PFSK-1 (cell line): Measurements from ENCODE around the gene NDUFC2.
A peak's percentile ranks its signal among the peaks of the same experiment; 100 is the strongest.

ENCODE experiments used
- FOXP2 ChIP-seq: optimal IDR thresholded peaks from 2 replicates; pipeline ENCODE3; 2011; ENCODE audit warnings: borderline replicate concordance, control low read depth, inconsistent platforms; ENCODE audit not compliant: insufficient read depth; ENCODE audit errors: extremely low read length, extremely low read depth
- POLR2AphosphoS5 ChIP-seq: IDR thresholded peaks from 2 replicates; pipeline ENCODE4 v1.6.1; 2012; ENCODE audit warnings: low read depth, mild to moderate bottlenecking, control low read depth, low read length, moderate library complexity
- SIN3A ChIP-seq: IDR thresholded peaks from 2 replicates; pipeline ENCODE4 v1.6.1; 2012; ENCODE audit warnings: mild to moderate bottlenecking, low read length, moderate library complexity, borderline replicate concordance; ENCODE audit not compliant: insufficient read depth
- TAF1 ChIP-seq: IDR thresholded peaks from 2 replicates; pipeline ENCODE4 v1.6.1; 2012; ENCODE audit warnings: low read length, control low read depth, borderline replicate concordance; ENCODE audit not compliant: insufficient read depth
- TF ChIP-seq, protein P1 (sequence below), 2 experiments: IDR thresholded peaks; 2 replicates each; pipeline versions ENCODE4 v1.6.1 to v1.8.0; 2011 to 2012; ENCODE audit warnings: low read depth in 2 of 2, low read length in 2 of 2, control low read depth in 1 of 2, inconsistent platforms in 1 of 2, mild to moderate bottlenecking in 1 of 2, moderate library complexity in 1 of 2; ENCODE audit not compliant: insufficient read depth in 1 of 2

DNA sequence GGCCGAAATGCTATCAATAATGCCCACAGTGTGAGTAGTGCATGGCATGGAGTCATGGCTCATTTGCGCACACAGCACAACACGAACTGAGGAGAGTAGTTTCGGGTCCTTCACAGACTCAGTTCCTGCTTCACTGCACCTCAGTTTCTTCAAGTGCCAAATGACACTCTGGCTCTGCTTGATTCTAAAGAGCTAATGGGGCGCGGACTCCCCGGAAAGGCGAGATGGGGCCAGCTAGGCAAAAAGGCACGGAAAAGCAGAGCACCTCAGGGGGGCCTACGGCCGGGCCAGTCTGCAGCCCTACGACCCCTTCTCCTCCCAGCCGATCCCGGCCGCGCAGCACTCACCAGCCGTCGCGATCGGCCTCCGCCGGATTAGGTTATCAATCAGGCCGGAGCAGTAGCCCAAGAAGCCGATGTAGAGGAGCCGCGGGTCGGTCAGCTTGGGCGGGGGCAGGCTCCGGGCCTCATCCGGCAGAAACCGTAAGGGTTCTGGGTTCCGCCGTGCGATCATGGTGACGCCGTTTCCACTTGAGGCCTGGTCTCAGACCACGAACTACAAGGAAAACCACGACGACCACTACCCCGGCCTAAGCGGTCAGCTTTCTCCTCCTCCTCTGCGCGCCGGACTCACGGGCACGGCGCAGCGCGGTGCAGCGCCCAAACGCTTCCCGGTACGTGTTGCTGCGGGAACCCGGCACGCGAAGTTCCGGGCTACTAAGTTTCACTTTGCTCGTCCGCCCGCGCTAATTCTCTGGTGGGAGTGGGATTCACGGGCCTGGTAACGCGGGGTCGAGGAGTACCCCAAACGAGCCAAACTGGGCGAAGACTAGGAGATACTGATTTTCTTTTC lies at the start of gene NDUFC2:
- TF ChIP-seq POLR2AphosphoS5 (peak; percentile 97; the same call in 1 of the 2 replicates), TAF1 (peak; percentile 99), SIN3A (no peak; the same call in none of the 2 replicates), FOXP2 (peak; percentile 98)
- TF ChIP-seq, protein P1, sequence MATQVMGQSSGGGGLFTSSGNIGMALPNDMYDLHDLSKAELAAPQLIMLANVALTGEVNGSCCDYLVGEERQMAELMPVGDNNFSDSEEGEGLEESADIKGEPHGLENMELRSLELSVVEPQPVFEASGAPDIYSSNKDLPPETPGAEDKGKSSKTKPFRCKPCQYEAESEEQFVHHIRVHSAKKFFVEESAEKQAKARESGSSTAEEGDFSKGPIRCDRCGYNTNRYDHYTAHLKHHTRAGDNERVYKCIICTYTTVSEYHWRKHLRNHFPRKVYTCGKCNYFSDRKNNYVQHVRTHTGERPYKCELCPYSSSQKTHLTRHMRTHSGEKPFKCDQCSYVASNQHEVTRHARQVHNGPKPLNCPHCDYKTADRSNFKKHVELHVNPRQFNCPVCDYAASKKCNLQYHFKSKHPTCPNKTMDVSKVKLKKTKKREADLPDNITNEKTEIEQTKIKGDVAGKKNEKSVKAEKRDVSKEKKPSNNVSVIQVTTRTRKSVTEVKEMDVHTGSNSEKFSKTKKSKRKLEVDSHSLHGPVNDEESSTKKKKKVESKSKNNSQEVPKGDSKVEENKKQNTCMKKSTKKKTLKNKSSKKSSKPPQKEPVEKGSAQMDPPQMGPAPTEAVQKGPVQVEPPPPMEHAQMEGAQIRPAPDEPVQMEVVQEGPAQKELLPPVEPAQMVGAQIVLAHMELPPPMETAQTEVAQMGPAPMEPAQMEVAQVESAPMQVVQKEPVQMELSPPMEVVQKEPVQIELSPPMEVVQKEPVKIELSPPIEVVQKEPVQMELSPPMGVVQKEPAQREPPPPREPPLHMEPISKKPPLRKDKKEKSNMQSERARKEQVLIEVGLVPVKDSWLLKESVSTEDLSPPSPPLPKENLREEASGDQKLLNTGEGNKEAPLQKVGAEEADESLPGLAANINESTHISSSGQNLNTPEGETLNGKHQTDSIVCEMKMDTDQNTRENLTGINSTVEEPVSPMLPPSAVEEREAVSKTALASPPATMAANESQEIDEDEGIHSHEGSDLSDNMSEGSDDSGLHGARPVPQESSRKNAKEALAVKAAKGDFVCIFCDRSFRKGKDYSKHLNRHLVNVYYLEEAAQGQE (IDR thresholded peaks at IDR 0.05; ENCODE audit: insufficient read depth in 1 of 2, low read depth in 2 of 2, low read length in 2 of 2) = peak; percentile 62 to 75; a peak in 3 of 4 replicates
